ENCODE results near the gene THAP10. TPM values are rescaled to one million over a fixed set of nuclear protein-coding genes. Genes with fewer than 3 reads are reported as not detected.
"Not testable (repeated sequence)": the region's sequence is repeated elsewhere in the genome, so short reads cannot be mapped to it uniquely, and the experiment has no call there.

THAP10 gene
- total RNA-seq, 2 donors from 2014 or later: 0.19 TPM; not detected in 1

GRCh38 chr15:70902107-70902506, 9.9 kb upstream of the THAP10 start:
- Mint-ChIP-seq H3K27ac (no peak overlapping the region), H3K36me3 (peaks cover 0 to 8% of the 10 kb centered on the region in 2 donors), H3K9me3 (no peaks in the 10 kb centered on the region)
- ATAC-seq (no peak), DNase-seq (ENCODE audit: low spot score in 2 of 2) (no peak)

- DNase-seq (ENCODE audit: low spot score in 2 of 2) (no peak), ATAC-seq (peak in 1 of 2 donors; percentile 43)
- Mint-ChIP-seq H3K36me3 (peaks cover 7 to 9% of the 10 kb centered on the region in 2 donors), H3K9me3 (no peaks in the 10 kb centered on the region), H3K27ac (peak overlapping the region; percentile 29 to 76)
Measured at GRCh38 chr15:70892912-70893560, 803 bp upstream of the THAP10 start.

- H3K27ac Mint-ChIP-seq: no peak overlapping the region
- peak; percentile 57 to 83 for ATAC-seq
- no peaks in the 10 kb centered on the region for H3K9me3 Mint-ChIP-seq
Measured at GRCh38 chr15:70882361-70882760, 9.9 kb downstream of the THAP10 start.

DNA sequence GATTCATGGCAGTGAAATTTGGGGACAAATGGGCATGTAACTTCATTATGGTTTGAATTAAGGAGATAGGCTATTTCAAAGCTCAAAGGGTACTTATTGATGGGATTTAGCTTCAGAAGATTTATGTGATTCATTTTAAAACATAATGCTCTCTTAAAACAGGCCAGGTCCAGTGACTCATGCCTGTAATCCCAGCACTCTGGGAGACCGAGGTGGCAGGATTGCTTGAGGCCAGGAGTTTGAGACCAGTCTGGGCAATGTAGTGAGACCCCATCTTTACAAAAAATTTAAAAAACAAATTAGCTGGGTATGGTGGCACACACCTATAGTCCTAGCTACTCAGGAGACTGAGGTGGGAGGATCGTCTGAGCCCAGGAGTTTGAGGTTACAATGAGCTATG, 11.5 kb downstream of the THAP10 start:
- H3K36me3 Mint-ChIP-seq: no peaks in the 10 kb centered on the region
- no peaks in the 10 kb centered on the region for H3K9me3 Mint-ChIP-seq
- H3K27ac Mint-ChIP-seq: no peak overlapping the region
- ATAC-seq (no peak), DNase-seq (ENCODE audit: low spot score in 2 of 2) (no peak)

More at GRCh38 chr15:70882361-70882760, 9.9 kb downstream of the THAP10 start:
- no peak for DNase-seq (ENCODE audit: low spot score in 2 of 2)
- H3K36me3 Mint-ChIP-seq: no peaks in the 10 kb centered on the region

DNA sequence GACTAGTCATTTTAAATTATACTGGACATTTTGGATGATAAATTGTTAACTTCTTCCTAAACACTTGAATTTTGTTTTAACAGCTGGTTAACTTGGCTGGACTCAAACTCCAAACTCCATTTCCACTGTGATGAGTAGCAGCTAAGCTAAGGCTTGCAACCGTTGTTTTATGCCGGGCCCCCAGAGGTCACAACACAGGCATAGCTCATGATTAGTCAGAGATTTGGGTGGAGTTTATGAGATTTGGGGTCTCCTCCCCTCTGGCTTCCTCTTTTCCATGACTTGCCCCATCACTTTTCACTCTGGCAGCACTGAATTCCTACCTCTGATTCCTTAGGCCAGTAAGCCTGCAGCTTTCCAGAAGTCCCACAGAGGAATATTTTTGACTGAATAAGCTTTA, 12.8 kb downstream of the THAP10 start:
- Mint-ChIP-seq H3K36me3 (no peaks in the 10 kb centered on the region), H3K9me3 (no peaks in the 10 kb centered on the region), H3K27ac (no peak overlapping the region)
- DNase-seq (ENCODE audit: low spot score in 2 of 2) (no peak), ATAC-seq (no peak)

DNA sequence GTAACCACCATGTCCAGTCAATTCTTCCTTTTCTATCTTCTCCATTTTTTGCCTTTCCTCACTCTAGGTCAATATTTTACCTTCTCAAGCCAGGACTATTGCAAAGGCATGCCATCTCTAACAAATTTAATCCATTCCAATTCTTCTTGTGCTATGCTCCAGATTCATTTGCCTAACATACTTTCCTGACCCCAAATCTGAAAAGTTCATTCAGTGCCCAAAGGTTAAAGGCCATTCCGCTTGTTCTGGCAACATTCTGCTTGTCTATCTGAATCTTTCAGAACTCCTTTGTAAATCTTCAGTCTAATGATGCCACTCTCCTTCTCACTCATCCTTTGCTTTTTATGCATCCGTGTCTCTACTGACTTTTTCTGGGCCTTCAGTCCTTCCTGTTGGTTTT, 15.6 kb downstream of the THAP10 start:
- Mint-ChIP-seq H3K9me3 (no peaks in the 10 kb centered on the region), H3K27ac (no peak overlapping the region), H3K36me3 (no peaks in the 10 kb centered on the region)
- DNase-seq (ENCODE audit: low spot score in 2 of 2) (no peak), ATAC-seq (no peak)

DNA sequence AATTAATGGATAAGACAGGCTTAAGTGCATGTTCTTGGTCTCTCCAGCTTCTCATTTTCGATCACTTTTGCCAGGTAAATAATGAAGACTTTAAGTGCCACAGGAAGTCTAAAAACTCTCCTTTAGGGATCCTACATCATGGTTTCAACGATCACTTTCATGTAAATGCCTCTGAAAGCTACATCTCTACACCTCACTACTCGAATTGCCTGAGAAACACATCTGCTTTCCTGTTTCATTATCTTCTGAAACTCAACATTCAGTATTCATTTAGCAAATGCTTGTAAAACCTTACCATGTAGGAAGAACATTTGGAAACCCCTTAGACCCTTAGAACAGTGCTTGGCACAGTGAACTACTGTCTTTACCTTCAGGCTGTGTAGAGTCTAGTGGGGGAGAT, 16.2 kb downstream of the THAP10 start:
- ATAC-seq (no peak), DNase-seq (ENCODE audit: low spot score in 2 of 2) (no peak)
- no peaks in the 10 kb centered on the region for H3K36me3 Mint-ChIP-seq
- no peaks in the 10 kb centered on the region for H3K9me3 Mint-ChIP-seq
- H3K27ac Mint-ChIP-seq: no peak overlapping the region

DNA sequence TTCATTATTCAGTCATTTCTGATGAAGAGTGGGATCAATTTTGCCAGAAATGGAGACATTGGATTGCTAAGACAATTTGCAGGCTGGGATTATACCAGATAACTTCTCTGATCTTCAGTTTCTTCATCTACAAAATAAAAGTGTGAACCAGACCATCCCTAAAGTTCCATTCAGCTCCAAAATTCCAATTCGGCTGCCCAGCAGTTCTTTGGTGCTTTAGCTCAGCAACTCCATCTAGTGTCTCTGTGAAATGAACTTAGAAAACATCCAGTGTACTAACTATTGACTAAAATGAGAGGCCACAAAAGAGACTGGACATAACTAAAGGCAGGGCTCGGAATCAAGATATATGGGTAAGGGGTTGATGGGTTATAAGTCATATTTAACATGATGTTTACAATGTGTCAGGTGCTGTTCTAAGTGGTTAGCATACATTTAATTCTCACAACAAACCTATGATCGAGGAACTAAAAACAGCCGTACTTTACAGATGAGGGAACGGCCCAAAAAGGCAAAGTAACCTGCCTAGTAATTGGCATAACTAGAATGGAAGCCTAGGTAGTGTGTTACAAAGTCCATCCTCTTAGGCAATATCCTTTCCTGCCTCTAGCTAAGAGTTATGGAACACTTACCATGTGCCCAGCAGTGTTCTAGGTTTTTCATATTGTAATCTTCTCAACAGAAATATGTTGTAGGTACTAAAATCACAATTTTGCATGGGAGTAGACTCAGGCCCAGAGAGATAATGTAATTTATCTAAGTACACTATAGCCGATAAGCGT, 17.0 kb downstream of the THAP10 start:
- H3K27ac Mint-ChIP-seq: no peak overlapping the region
- no peaks in the 10 kb centered on the region for H3K9me3 Mint-ChIP-seq
- no peak for DNase-seq (ENCODE audit: low spot score in 2 of 2)
- no peak for ATAC-seq
- no peaks in the 10 kb centered on the region for H3K36me3 Mint-ChIP-seq

DNA sequence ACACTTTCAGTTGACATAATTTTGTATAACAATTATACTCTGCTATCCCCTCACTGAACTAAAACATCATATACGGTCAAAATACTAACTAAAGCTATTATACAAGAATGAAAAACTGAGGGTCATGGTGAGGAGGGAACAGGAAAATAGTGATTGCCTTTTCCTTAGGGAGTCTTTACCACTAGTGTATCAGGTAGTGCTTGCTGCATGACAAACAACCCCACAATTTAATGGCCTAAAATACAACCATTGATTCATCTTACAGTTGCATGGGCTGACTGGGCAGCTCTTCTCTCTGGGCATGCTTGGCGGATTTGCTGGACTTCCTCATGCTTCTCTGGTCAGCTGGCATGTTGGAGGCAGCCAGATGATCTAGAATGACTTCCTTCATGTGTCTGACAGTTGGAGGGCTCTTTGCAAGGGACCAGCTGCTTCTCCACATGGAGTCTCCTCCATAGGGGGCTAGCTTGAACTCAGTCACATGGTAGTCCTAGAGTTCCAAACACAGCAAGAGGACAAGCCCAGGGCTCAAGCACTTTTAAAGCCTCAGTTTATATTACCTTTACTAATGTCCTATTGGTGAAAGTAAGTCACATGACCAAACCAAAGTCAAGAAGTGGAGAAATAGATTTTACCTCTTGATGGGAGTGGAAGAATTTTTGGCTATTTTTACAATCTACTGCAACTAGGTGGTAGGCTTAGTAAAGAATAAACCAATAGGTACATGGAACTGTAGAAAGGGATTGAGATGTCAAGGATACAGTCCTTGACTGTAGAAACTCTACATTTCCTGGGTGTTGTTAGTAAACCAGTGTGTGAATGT, 18.8 kb downstream of the THAP10 start:
- Mint-ChIP-seq H3K36me3 (no peaks in the 10 kb centered on the region), H3K9me3 (no peaks in the 10 kb centered on the region), H3K27ac (no peak overlapping the region)
- no peak for ATAC-seq
- DNase-seq (ENCODE audit: low spot score in 2 of 2): no peak

DNA sequence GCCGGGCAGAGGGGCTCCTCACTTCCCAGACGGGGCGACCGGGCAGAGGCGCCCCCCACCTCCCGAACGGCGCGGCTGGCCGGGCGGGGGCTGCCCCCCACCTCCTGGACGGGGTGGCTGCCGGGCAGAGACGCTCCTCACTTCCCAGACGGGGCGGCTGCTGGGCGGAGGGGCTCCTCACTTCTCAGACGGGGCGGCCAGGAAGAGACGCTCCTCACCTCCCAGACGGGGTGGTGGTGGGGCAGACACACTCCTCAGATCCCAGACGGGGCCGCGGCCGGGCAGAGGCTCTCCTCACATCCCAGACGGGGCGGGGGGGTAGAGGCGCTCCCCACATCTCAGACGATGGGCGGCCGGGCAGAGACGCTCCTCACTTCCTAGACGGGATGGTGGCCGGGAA, 20.7 kb downstream of the THAP10 start:
- not testable (repeated sequence) for H3K27ac Mint-ChIP-seq; H3K9me3 Mint-ChIP-seq; ATAC-seq; H3K36me3 Mint-ChIP-seq; DNase-seq (ENCODE audit: low spot score in 2 of 2)

GRCh38 chr15:70870051-70870450, 22.2 kb downstream of the THAP10 start:
- peak in 1 of 2 donors; percentile 81 for ATAC-seq
- no peaks in the 10 kb centered on the region for H3K36me3 Mint-ChIP-seq
- DNase-seq (ENCODE audit: low spot score in 2 of 2): no peak
- H3K9me3 Mint-ChIP-seq: no peaks in the 10 kb centered on the region
- H3K27ac Mint-ChIP-seq: no peak overlapping the region

DNA sequence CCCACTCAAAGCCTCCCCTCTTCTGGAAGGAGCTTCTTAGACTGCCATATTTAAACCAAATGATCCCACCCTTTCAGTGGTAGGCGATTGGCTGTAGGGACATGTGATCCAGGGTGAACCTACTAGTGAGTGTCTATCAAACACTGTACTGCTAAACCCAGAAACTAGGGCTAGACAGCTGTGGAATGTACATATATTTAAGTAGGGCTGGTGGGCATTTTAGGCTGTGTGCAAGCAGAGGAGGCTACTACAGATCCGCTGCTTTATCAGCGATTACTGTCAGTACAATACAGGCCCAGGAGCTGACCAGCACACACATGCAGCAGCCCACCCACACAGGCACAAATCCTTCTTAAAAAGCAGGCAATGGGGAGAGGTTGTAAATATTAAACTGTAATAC, 22.9 kb downstream of the THAP10 start:
- no peak for DNase-seq (ENCODE audit: low spot score in 2 of 2)
- no peaks in the 10 kb centered on the region for H3K36me3 Mint-ChIP-seq
- H3K27ac Mint-ChIP-seq: no peak overlapping the region
- no peaks in the 10 kb centered on the region for H3K9me3 Mint-ChIP-seq
- no peak for ATAC-seq

- Mint-ChIP-seq H3K36me3 (no peaks in the 10 kb centered on the region), H3K27ac (no peak overlapping the region)
- ATAC-seq: no peak
Measured at GRCh38 chr15:70867911-70868467, 24.2 kb downstream of the THAP10 start.

DNA sequence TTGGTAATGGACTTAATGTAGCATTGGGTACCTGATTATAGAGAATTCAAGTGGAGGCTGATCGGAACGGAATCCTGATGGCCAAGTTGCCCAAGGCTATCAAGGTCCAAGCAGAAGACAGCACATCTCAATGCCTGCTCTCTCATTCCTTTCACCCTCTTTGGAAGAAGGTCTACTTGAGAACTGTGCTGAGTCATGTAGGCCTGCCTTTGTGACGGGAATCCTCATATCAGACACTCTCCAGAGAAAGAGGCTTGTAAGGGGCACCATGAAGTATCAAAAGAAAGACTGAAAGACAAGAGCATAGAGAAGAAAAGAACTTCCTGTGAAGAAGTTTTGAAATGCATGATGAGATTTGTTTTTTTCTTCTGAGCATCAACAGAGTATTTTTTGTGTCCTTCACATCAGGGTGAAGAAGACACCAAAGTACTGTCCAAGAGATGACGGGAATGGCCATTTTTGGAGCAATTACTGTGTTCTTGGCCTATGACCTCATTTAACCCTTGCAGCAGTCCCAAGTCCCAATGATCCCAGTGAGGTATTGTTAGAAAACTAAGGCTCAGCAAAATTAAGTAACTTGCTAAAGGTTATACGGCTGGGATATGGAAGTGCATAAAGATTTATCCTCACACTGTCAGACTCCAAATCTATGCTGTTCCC, 25.1 kb downstream of the THAP10 start:
- no peaks in the 10 kb centered on the region for H3K9me3 Mint-ChIP-seq
- no peak overlapping the region for H3K27ac Mint-ChIP-seq
- DNase-seq (ENCODE audit: low spot score in 2 of 2) (no peak), ATAC-seq (no peak)
- H3K36me3 Mint-ChIP-seq: no peaks in the 10 kb centered on the region

More at GRCh38 chr15:70867911-70868467, 24.2 kb downstream of the THAP10 start:
- no peaks in the 10 kb centered on the region for H3K9me3 Mint-ChIP-seq
- DNase-seq (ENCODE audit: low spot score in 2 of 2): no peak

- no peak for DNase-seq (ENCODE audit: low spot score in 2 of 2)
- Mint-ChIP-seq H3K9me3 (no peaks in the 10 kb centered on the region), H3K27ac (no peak overlapping the region), H3K36me3 (no peaks in the 10 kb centered on the region)
- ATAC-seq: no peak
Measured at GRCh38 chr15:70863450-70864218, 28.6 kb downstream of the THAP10 start.

DNA sequence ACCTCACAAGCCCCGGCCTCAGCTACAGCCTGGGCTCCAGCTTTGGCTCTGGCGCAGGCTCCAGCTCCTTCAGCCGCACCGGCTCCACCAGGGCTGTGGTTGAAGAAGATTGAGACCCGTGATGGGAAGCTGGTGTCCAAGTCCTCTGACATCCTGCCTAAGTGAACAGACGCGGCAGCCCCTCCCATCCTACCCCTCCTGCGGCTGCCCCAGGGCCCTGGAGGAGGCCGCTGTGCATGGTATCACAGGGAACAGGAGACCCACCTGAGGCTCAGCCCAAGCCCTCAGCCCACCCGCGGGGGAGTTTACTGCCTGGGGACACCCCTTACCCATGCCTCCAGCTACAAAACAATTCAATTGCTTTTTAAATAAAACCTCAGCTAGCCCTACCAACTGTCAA, 32.2 kb downstream of the THAP10 start:
- ATAC-seq: no peak
- H3K27ac Mint-ChIP-seq: no peak overlapping the region
- no peak for DNase-seq (ENCODE audit: low spot score in 2 of 2)

More for the DNA sequence above, 32.2 kb downstream of the THAP10 start:
- no peaks in the 10 kb centered on the region for H3K36me3 Mint-ChIP-seq
- no peaks in the 10 kb centered on the region for H3K9me3 Mint-ChIP-seq
